ENCODE results near the gene XPNPEP2. TPM values are rescaled to one million over a fixed set of nuclear protein-coding genes. Genes with fewer than 3 reads are reported as not detected.

The XPNPEP2 gene
- total and polyA plus RNA-seq, 8 donors = 0.33 to 16.3 (median 1.7) TPM

DNA sequence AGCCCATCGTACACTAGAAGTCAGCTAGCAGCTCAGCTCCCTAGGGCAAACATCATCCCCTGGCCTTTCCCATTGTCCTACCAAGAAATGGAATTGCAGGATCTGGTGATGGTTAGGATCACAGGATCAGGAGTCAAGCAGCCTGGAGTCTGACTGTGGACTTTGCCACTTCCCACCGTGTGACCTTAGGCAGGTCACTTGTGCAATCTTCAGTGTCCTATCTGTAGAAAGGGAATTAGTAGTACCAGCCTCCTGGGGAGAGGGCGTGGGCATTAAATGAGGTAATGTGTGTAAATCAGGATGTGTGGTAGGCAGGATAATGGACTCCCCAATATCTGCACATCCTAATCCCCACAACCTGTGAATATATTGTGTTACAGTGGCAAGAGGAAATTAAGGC lies 45.4 kb upstream of the XPNPEP2 start:
- H3K4me3 ChIP-seq = no peak overlapping the region
- intact Hi-C loops (cut with DNase I; ENCODE audit: low total_unique reads) = no loop called here
- H3K4me1 ChIP-seq = no peaks in the 10 kb centered on the region
- H3K27me3 ChIP-seq = no peaks in the 10 kb centered on the region
- H3K9me3 ChIP-seq = no peaks in the 10 kb centered on the region
- H3K27ac ChIP-seq = no peak overlapping the region
- H3K36me3 ChIP-seq = no peaks in the 10 kb centered on the region
- DNase-seq = no peak
- no peak for TF ChIP-seq POLR2A (IDR thresholded peaks at IDR 0.05)
- TF ChIP-seq EP300 (IDR thresholded peaks at IDR 0.05) = no peak
- TF ChIP-seq POLR2AphosphoS5 (IDR thresholded peaks at IDR 0.05) = no peak
- TF ChIP-seq, protein P1, sequence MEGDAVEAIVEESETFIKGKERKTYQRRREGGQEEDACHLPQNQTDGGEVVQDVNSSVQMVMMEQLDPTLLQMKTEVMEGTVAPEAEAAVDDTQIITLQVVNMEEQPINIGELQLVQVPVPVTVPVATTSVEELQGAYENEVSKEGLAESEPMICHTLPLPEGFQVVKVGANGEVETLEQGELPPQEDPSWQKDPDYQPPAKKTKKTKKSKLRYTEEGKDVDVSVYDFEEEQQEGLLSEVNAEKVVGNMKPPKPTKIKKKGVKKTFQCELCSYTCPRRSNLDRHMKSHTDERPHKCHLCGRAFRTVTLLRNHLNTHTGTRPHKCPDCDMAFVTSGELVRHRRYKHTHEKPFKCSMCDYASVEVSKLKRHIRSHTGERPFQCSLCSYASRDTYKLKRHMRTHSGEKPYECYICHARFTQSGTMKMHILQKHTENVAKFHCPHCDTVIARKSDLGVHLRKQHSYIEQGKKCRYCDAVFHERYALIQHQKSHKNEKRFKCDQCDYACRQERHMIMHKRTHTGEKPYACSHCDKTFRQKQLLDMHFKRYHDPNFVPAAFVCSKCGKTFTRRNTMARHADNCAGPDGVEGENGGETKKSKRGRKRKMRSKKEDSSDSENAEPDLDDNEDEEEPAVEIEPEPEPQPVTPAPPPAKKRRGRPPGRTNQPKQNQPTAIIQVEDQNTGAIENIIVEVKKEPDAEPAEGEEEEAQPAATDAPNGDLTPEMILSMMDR (IDR thresholded peaks at IDR 0.05) = no peak
- WGBS, 5 donors = 73 to 96% (median 87%) methylated on average over 3 of the region's 3 CpGs

GRCh38 chrX:129694805-129695204 lies 44.0 kb upstream of the XPNPEP2 start:
- 74 to 94% (median 85%) methylated on average over 3 to 5 of the region's 5 CpGs for WGBS, 5 donors
- intact Hi-C loops (cut with DNase I; ENCODE audit: low total_unique reads) = no loop called here
- Histone ChIP-seq H3K27ac (no peak overlapping the region), H3K27me3 (no peaks in the 10 kb centered on the region), H3K4me1 (no peaks in the 10 kb centered on the region), H3K4me3 (no peak overlapping the region), H3K36me3 (no peaks in the 10 kb centered on the region), H3K9me3 (no peaks in the 10 kb centered on the region)
- TF ChIP-seq POLR2A (IDR thresholded peaks at IDR 0.05) (no peak), EP300 (IDR thresholded peaks at IDR 0.05) (no peak), POLR2AphosphoS5 (IDR thresholded peaks at IDR 0.05) (no peak)
- TF ChIP-seq, protein P1 (IDR thresholded peaks at IDR 0.05) = no peak
- DNase-seq = no peak

- H3K9me3 ChIP-seq = no peaks in the 10 kb centered on the region
- no peak overlapping the region for H3K27ac ChIP-seq
- no peak overlapping the region for H3K4me3 ChIP-seq
- TF ChIP-seq POLR2A (IDR thresholded peaks at IDR 0.05) = no peak
- TF ChIP-seq POLR2AphosphoS5 (IDR thresholded peaks at IDR 0.05) = no peak
- TF ChIP-seq EP300 (IDR thresholded peaks at IDR 0.05) = no peak
- TF ChIP-seq, protein P1 (IDR thresholded peaks at IDR 0.05) = no peak
- H3K36me3 ChIP-seq = no peaks in the 10 kb centered on the region
- WGBS, 5 donors = 69 to 92% (median 75%) methylated on average over 6 of the region's 6 CpGs
- DNase-seq = no peak
- no peaks in the 10 kb centered on the region for H3K27me3 ChIP-seq
- no peaks in the 10 kb centered on the region for H3K4me1 ChIP-seq
- intact Hi-C loops (cut with DNase I; ENCODE audit: low total_unique reads) = no loop called here
Measured at GRCh38 chrX:129695535-129695934, 43.2 kb upstream of the XPNPEP2 start.

- DNase-seq = no peak
- H3K9me3 ChIP-seq = no peaks in the 10 kb centered on the region
- no peaks in the 10 kb centered on the region for H3K36me3 ChIP-seq
- H3K27ac ChIP-seq = no peak overlapping the region
- no peaks in the 10 kb centered on the region for H3K4me1 ChIP-seq
- intact Hi-C loops (cut with DNase I; ENCODE audit: low total_unique reads) = no loop called here
- 76 to 89% (median 79%) methylated on average over 7 to 8 of the region's 8 CpGs for WGBS, 5 donors
- no peak for TF ChIP-seq POLR2AphosphoS5 (IDR thresholded peaks at IDR 0.05)
- no peak for TF ChIP-seq POLR2A (IDR thresholded peaks at IDR 0.05)
- TF ChIP-seq, protein P1 (IDR thresholded peaks at IDR 0.05) = no peak
- TF ChIP-seq EP300 (IDR thresholded peaks at IDR 0.05) = no peak
- no peak overlapping the region for H3K4me3 ChIP-seq
- no peaks in the 10 kb centered on the region for H3K27me3 ChIP-seq
Measured at GRCh38 chrX:129695937-129696336, 42.8 kb upstream of the XPNPEP2 start.

Measured in stomach (tissue), 9 donors.